Breast epithelium (tissue), 4 donors: ENCODE results near the gene ADSL. TPM values are rescaled to one million over a fixed set of nuclear protein-coding genes. Genes with fewer than 3 reads are reported as not detected.

ENCODE experiments used
- DNase-seq, 2 donors: peaks; one replicate each; pipeline ENCODE4 v3.0.0-alpha.2; 2019; ENCODE audit warnings: low spot score in 2 of 2
- H3K27ac ChIP-seq, 2 donors: fragments of 200-600 bp; sonication (generic) in 1 of 2; one replicate each; pipeline ENCODE4 v1.5.1; 2016 to 2019; ENCODE audit warnings: mild to moderate bottlenecking in 1 of 2
- H3K27me3 ChIP-seq, 2 donors: fragments of 200-600 bp; sonication (generic) in 1 of 2; one replicate each; pipeline versions ENCODE4 v1.5.1 to v1.6.0; 2017 to 2019; ENCODE audit warnings: control low read depth in 1 of 2, mild to moderate bottlenecking in 1 of 2
- H3K36me3 ChIP-seq: fragments of 200-600 bp; one replicate; pipeline ENCODE4 v1.5.1; 2019
- H3K4me1 ChIP-seq, 2 donors: fragments of 200-600 bp; sonication (generic); one replicate each; pipeline ENCODE4 v1.5.1; 2016 to 2019; ENCODE audit warnings: control low read depth in 1 of 2
- H3K4me3 ChIP-seq, 3 donors: fragments of 200-600 bp; sonication (generic); 1 replicate in 2 of 3; 2 replicates in 1 of 3; pipeline ENCODE4 v1.5.1; 2016 to 2019; ENCODE audit warnings: mild to moderate bottlenecking in 3 of 3, moderate library complexity in 2 of 3
- H3K9me3 ChIP-seq, 2 donors: fragments of 200-600 bp; sonication (generic) in 1 of 2; one replicate each; pipeline ENCODE4 v1.5.1; 2016 to 2019; ENCODE audit warnings: control low read depth in 1 of 2
- CTCF ChIP-seq, 3 donors: fragments of 450-650 bp; IDR thresholded peaks; one replicate each; pipeline ENCODE4 v1.5.1; 2016 to 2017; ENCODE audit warnings: antibody characterized with exemption in 3 of 3, mild to moderate bottlenecking in 3 of 3, moderate library complexity in 3 of 3
- POLR2A ChIP-seq: fragments of 450-650 bp; IDR thresholded peaks from one replicate; pipeline ENCODE4 v1.6.1; 2016; ENCODE audit warnings: antibody characterized with exemption, mild to moderate bottlenecking, moderate library complexity
- POLR2AphosphoS5 ChIP-seq, 3 donors: sonication (generic); formaldehyde crosslinking; IDR thresholded peaks; one replicate each; pipeline ENCODE4 v1.6.1; 2017; ENCODE audit warnings: antibody characterized with exemption in 3 of 3
- intact Hi-C: fragments of 100-400 bp; cut with DNase I; formaldehyde crosslinking; loops from one replicate; pipeline ENCODE4 v1.15.1; 2023; ENCODE audit warnings: low total_unique reads
- total RNA-seq, 3 donors: library from RNA; depleted of rRNA; stranded (reverse); fragments of >200 nt; gene quantifications; one replicate each; pipeline ENCODE4 v1.1.0, GENCODE V29; 2016

The ADSL gene
- total RNA-seq, 3 donors from 2014 or later, result 66.6 to 92.3 (median 74.7) TPM

- H3K27ac ChIP-seq, result no peak overlapping the region
- no peaks in the 10 kb centered on the region for H3K36me3 ChIP-seq
- no peaks in the 10 kb centered on the region for H3K9me3 ChIP-seq
- no peaks in the 10 kb centered on the region for H3K4me1 ChIP-seq
- no peaks in the 10 kb centered on the region for H3K27me3 ChIP-seq
- DNase-seq, result no peak
- TF ChIP-seq POLR2AphosphoS5 (IDR thresholded peaks at IDR 0.05) (no peak), POLR2A (no peak), CTCF (IDR thresholded peaks at IDR 0.05) (no peak)
- H3K4me3 ChIP-seq, result no peak overlapping the region
- intact Hi-C loops, result no loop called here
Measured at GRCh38 chr22:40322818-40323447, 23.4 kb upstream of the ADSL start.

GRCh38 chr22:40323681-40324171 is 22.6 kb upstream of the ADSL start:
- H3K36me3 ChIP-seq, result no peaks in the 10 kb centered on the region
- H3K9me3 ChIP-seq, result no peaks in the 10 kb centered on the region
- no peak overlapping the region for H3K27ac ChIP-seq
- DNase-seq, result no peak
- no peaks in the 10 kb centered on the region for H3K4me1 ChIP-seq
- H3K27me3 ChIP-seq, result no peaks in the 10 kb centered on the region
- intact Hi-C loops, result no loop called here
- no peak overlapping the region for H3K4me3 ChIP-seq
- TF ChIP-seq CTCF (IDR thresholded peaks at IDR 0.05) (no peak), POLR2A (no peak), POLR2AphosphoS5 (IDR thresholded peaks at IDR 0.05) (no peak)

GRCh38 chr22:40324468-40325305 is 21.6 kb upstream of the ADSL start:
- Histone ChIP-seq H3K4me3 (no peak overlapping the region), H3K27me3 (no peaks in the 10 kb centered on the region), H3K36me3 (no peaks in the 10 kb centered on the region), H3K9me3 (no peaks in the 10 kb centered on the region), H3K4me1 (no peaks in the 10 kb centered on the region), H3K27ac (no peak overlapping the region)
- TF ChIP-seq POLR2A (no peak), POLR2AphosphoS5 (IDR thresholded peaks at IDR 0.05) (no peak), CTCF (IDR thresholded peaks at IDR 0.05) (no peak)
- no peak for DNase-seq
- intact Hi-C loops, result no loop called here

- TF ChIP-seq POLR2AphosphoS5 (IDR thresholded peaks at IDR 0.05) (no peak), CTCF (IDR thresholded peaks at IDR 0.05) (no peak), POLR2A (no peak)
- intact Hi-C loops, result no loop called here
- H3K9me3 ChIP-seq, result no peaks in the 10 kb centered on the region
- no peak overlapping the region for H3K27ac ChIP-seq
- DNase-seq, result no peak
- no peaks in the 10 kb centered on the region for H3K36me3 ChIP-seq
- no peak overlapping the region for H3K4me3 ChIP-seq
- no peaks in the 10 kb centered on the region for H3K27me3 ChIP-seq
- H3K4me1 ChIP-seq, result no peaks in the 10 kb centered on the region
Measured at GRCh38 chr22:40325315-40325714, 21.0 kb upstream of the ADSL start.
